D341Med (cell line): ENCODE results near the gene FRMPD3.
"Not testable (repeated sequence)": the region's sequence is repeated elsewhere in the genome, so short reads cannot be mapped to it uniquely, and the experiment has no call there.

ENCODE experiments used
- DNase-seq: peaks from one replicate; pipeline ENCODE4 v3.0.0; 2012; ENCODE audit warnings: low spot score

Gene FRMPD3

DNA sequence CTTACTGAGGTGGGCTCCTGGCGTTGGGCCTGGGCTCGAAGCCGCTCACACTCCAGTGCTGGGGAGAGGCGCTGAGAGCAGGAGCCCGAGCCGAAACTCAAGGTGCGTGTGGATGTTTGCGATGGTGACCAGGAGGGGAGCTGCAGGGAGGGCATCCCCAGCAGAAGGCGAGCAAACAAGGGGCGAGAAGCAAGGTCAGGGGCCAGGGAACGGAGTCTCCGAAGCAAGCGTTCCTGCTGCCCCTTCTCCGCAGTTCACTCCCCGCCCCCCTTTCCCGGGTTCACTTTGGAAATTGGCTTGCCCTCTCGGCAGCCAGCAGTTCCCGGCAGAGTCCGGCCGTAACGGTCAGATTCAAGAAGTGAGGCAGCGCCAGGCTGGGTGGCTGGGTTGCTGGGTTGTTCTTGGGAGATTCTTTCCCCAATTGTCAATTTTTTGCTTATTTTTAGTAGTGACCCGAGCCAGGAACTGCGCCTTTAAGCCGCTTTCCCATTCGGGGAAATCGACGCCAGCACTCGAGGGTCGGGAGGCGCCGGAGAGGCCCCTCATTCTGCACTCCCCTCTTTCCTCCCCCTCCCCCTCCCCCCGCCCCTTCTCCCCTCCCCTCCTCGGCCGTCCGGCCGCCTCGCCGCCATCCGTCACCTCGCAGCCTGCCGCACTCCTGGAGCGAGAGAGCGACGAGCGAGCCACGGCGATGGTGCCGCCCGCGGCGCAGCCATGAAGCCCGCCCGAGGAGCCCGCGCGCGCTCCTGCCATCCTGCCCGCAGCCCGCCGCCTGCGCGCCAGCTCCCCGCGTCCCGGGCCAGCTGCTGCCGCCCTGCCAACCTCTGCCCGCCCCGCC, at the start of gene FRMPD3:
Gene FRMPD3, plus strand, starts transcription at position 655 of the 838 bp plus-strand sequence. CDS start 76,937 bp downstream, outside the sequence.
- DNase-seq, result peak; percentile 66

DNA sequence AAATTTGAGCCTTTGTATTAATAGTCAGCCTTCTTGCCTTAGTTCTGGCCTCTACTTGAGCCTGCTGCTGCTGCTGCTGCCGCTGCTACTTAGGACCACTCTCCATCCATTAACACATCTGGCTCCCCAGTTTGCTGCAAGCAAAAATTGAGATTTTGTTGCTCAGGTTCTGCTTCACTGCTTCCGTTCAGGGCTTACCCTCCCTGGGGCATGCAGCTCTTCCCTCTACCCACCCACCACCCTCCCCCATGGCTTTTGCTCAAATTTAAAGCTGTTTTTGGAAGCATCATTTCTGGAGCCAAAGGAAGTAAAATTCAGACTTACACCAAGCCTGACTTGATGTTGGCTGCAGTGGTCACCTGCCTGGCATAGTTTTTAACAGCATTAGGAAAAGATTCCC, 28.9 kb upstream of the FRMPD3 start:
- DNase-seq, result no peak

DNA sequence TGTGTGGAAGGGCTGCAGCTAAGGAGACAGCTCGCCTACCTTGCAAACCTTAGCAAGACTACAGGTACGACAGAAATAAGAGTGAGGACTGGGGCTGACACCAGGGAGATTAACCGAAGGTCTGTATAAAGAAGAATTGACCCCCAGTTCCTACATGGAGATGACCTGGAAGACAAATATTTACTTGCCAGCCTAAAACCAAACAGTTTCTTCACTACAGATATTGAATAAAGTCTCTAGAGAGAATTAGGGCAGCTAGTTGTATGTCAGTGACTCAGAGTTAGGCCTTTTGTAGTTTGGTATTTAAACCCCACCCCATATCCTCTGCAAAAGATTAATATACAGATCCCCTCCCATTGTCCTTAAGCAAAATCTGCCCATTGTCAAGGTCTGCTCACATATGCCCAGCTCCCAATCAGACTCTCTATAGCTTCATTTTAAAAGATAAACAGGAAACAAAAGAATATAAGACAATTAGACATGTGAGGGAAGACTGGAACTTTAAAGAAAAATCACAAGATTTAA, 28.1 kb upstream of the FRMPD3 start:
- no peak for DNase-seq

DNA sequence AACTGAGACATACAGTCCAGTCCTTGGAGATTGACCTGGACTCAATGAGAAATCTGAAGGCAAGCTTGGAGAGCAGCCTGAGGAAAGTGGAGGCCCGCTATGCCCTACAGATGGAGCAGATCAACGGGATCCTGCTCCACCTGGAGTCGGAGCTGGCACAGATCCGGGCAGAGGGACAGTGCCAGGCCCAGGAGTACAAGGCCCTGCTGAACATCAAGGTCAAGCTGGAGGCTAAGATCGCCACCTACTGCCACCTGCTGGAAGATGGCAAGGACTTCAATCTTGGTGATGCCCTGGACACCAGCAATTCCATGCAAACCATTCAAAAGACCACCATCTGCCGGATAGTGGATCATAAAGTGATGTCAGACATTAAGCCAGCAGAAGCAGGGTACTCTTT, 20.4 kb upstream of the FRMPD3 start:
- DNase-seq, result no peak

DNA sequence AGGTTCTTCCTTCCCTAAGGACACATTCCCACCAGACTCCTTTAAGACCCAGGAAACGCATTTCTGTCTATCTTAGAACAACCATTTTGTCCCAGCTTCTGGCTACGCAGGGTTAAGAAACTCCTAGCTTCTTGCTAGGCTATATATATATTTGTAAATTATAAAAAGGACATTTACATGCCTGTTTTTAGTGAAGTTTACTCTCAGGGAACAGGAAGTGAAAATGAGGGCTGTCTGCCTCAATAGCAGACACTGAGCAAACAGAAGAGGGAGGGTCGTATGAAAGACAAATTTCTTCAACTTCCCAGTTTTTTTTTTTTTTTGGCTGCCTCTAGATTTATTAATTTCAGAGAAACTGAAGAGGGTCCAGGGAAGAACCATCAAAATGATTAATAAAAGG, 9.3 kb upstream of the FRMPD3 start:
- no peak for DNase-seq

- no peak for DNase-seq
Observed at GRCh38 chrX:107440692-107441091, 8.8 kb upstream of the FRMPD3 start.

- no peak for DNase-seq
Observed at GRCh38 chrX:107442914-107443527, 6.4 kb upstream of the FRMPD3 start.

GRCh38 chrX:107445146-107445545, 4.3 kb upstream of the FRMPD3 start:
- no peak for DNase-seq

DNA sequence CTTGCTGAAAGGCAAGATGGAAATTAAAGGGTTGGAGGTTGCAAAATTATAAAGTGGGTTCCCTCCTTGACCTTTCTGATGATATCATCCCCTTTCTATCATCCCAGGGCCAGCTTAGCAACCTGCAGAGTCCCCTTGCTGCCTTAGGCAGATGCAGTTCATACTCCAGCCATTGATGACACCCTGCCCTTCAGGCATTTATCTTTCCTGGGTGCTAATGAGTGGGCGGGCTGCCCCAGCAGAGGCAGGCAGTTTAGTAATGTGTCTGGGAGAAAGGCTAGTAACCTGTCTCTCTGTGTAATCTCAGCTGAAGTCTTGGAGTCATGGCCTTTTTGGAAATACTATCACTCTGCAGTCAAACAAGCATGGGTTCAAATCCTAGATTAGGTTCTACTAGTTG, 3.8 kb upstream of the FRMPD3 start:
- no peak for DNase-seq

GRCh38 chrX:107447642-107448041, 1.8 kb upstream of the FRMPD3 start:
- no peak for DNase-seq

- DNase-seq, result no peak
Observed at GRCh38 chrX:107448625-107448997, 841 bp upstream of the FRMPD3 start.

DNA sequence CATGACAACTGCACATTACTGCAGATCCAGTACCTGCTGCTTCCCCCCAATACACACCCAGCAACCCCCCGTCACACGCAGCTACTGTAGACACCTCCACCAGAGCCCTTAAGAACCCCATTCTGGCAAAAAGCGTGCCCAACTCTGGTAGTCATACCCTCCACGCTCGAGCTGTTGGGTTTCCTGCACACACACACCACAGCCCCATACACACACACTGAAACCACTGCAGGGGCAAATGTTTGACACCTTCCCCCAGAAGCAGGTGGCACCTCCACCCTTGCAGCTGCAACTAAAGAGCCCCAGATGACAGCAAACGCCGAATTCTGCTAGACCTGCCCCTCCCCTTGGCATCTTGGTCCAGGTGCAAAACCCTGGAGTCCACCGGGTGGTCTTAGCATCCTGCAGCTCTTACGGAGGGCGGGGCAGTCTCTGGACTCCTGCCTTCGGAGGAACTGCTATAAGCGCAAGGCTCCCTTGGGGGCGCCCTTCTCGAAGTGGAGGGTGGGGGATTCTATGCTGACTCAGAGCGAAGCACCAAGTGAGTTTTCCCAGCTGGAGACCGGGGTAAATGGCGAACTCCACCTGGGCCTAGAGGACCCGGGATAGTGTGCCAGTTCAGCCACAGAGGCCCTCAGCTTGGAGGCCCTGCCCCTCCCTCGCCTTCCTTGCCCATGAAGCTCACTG, 1.5 kb downstream of the FRMPD3 start:
- peak; percentile 28 for DNase-seq

- DNase-seq, result no peak
Observed at GRCh38 chrX:107451731-107452130, 2.3 kb downstream of the FRMPD3 start.

DNA sequence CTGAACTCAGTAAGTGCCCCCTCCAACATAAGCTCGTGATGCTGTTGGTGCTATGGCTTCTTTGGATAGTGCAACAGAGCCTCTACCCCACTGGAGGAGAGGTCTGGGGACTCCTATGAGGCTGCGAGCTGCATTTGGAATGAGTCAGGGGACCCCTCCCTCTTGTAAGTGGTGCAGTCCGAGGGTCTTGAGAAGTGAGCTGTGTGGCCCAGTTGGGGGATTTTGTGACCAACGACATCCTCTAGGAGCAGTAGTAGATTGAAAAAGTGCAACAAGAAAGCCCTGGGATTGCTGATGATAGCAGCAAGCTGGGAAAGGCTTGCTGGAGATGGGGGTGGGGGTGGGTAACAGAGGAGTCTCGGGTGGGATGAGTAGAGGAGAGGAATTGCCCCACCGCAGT, 3.1 kb downstream of the FRMPD3 start:
- no peak for DNase-seq

DNA sequence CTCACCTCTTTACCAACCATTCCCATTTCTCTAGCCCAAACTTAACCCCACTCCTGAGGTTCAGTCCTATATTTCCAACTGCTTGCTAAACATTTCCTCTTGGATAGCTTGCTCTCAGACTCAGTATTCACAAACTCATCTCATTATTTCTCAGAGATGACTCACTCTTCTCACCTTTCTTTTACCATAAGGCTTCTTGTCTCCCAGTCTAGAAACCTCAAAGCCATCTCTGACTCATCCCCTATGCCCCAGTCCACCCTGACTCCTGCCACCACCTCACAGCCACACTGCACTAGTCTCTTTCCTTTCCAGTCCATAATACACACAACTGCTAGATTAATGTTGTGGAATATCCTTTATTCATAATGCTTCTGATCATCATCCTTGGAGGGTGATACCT, 4.8 kb downstream of the FRMPD3 start:
- DNase-seq, result no peak

- no peak for DNase-seq
Observed at GRCh38 chrX:107457289-107457688, 7.8 kb downstream of the FRMPD3 start.

GRCh38 chrX:107465932-107466620, 16.6 kb downstream of the FRMPD3 start:
- no peak for DNase-seq

DNA sequence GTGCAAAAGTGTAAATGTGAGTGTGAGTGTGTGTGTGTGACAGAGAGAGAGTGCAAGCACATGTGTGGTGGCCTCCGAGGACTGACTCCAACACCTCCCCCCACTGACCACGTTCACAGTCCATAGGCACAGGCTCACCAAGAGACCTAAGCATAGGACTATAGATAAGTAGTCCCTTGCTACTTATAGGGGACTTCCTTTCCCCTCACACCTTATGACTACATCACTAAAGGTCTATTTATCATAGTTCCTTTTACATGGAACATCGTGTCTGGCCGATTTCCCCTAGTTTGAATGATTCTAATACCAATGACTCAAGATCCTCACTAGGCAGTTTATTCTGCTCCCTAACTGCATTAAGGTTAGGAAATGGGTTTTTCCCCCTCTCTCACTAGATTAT, 17.8 kb downstream of the FRMPD3 start:
- DNase-seq, result no peak

DNA sequence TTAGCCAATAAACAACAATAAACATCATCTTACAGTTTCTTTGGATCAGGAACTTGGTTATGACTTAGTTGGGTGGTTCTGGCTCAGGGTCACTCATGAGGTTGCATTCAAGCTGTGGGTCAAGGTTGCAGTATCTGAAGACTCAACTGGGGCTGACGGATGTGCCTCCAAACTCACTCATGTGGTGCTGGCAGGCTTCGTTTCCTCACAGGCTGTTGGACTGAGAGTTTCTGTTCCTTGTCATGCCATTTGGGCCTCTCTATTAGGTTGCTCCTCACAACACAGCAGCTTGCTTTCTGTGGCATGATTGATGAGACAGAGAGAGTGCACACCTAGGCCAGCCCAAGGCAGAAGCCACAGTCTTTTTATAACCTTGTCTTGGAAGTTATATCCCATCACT, 20.7 kb downstream of the FRMPD3 start:
- DNase-seq, result no peak

- DNase-seq, result no peak
Observed at GRCh38 chrX:107470971-107471370, 21.5 kb downstream of the FRMPD3 start.

- DNase-seq, result not testable (repeated sequence)
Observed at GRCh38 chrX:107471420-107471819, 22.0 kb downstream of the FRMPD3 start.

DNA sequence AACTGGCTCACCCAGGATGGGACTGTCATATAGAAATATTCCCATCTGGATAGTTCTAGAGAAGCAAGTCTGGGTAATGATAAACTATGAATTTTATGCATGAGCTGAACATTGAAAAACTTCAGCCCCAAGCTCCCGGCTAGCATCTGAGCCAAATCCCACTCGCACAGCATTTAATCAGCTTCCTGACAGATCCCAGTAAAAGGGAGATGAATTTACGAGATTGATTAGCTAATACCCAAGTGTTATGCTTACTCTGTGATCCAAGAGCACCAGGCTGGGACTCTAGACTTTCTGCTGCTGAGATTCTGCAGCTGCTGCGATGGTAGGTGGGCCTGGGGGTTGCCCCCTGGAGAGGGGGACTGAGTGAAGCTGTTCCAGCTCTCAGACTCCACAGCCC, 28.0 kb downstream of the FRMPD3 start:
- no peak for DNase-seq
